GM21381 (cell line): Measurements from ENCODE around the gene EPPIN.

Source experiments
- ATAC-seq: cut with Tn5 transposase; IDR thresholded peaks from one replicate; pipeline ENCODE4 v1.9.1; 2021; ENCODE audit warnings: mild to moderate bottlenecking, moderate library complexity; ENCODE audit not compliant: unreplicated experiment

Gene EPPIN

DNA sequence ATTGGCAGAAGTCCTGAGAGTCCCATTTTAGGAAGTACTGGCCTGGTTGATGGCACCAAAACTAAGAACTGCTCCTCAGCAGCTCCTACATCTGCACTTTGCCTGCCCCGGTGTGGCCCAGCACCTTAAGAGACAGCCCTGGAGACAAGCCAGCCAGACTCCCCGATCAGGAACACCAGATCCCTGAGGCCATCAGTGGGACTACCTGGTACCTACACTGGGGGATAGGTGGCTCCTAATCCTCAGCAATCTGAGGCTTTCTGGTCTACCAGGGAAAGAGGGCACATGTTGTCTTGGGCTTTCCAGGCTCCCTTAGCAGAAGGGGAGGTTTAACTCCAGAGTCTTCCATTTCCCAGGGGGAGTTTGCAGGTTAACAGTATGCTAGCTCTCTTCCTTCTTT is 7.8 kb downstream of the EPPIN start, which contains the start of gene WFDC6:
Gene WFDC6, minus strand, starts transcription at position 101 of the 400 bp plus-strand sequence. Its CDS starts 75 bp downstream, at position 26.
- no peak for ATAC-seq

DNA sequence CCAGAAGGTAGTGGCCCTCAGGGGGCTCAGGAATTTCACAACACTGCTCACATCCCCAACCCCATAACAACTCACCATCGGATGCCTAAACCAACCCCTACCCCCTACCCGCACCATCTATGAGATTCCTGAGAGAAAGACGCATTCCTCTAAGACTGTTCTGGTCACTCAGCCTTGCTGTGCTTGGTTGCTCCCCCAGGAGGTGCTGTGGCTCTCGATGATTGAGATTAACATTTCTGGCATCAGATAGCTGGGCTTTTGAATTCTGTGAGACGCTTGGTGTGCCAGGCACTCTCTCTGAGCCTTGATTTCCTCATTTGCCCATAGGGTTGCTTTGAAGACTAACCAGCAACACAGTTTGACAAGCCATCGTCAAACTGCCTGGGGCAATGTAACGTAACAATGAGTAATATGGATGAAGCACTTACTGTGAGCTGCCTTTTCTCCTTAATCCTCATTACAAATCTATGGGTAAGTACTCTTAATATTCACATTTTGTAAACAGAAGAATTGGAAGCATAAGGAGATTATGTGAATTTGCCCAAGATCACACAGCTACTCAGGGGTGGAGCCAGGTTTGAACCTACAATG is 8.9 kb downstream of the EPPIN start:
- no peak for ATAC-seq

DNA sequence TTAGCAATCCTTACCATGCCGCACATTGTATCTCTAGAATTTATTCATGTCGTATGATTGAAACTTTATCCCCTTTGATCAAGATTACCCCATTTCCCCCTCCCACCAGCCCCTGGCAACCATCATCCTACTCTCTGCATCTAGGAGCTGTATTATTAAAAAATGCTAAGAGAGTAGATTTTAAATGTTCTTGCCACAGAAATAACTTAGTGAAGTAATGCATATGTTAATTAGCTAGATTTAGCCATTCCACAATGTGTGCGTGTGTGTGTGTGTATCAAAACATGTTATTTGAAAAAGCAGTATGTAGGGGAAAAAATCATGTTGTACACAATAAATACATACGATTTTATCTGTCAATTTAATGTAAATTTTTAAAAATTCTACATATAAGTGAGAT is 19.9 kb downstream of the EPPIN start:
- no peak for ATAC-seq

DNA sequence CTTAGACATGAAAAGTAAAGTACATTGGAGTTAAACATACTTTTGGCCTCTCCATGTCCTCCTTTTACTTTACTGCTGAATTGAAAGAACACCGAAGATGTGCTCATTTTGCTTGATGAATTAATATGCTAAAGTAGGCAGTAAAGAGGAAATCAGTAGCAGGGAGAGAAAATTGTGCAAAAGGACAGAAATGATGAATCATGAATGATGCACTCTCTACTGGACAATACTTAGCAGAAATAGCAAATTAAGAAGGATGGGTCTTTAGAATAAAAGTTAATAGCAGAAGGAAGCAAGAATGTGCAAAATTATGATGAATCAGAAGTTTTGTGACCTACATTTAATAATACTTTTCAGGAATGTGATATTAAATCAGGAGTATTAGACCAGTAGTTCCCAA is 23.4 kb downstream of the EPPIN start:
- no peak for ATAC-seq

DNA sequence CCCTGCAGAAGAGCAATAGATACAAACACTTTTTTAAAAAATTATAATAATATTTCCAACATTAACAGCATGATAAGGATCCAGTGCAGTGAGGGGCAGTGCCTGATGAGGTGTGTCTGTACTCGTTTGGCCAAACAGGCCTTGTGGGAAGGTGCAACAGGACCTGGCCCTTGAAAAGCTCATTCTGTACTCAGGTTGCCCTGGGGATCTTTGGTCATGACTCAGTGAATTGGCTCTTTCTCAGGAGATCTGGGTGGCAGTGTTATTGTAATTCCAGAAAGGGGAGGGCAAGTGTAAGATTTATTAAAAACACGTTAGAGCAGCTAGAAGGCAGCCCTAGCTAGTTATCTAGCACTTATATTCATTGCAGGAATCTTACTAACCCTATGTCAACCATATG is 28.9 kb downstream of the EPPIN start:
- no peak for ATAC-seq

DNA sequence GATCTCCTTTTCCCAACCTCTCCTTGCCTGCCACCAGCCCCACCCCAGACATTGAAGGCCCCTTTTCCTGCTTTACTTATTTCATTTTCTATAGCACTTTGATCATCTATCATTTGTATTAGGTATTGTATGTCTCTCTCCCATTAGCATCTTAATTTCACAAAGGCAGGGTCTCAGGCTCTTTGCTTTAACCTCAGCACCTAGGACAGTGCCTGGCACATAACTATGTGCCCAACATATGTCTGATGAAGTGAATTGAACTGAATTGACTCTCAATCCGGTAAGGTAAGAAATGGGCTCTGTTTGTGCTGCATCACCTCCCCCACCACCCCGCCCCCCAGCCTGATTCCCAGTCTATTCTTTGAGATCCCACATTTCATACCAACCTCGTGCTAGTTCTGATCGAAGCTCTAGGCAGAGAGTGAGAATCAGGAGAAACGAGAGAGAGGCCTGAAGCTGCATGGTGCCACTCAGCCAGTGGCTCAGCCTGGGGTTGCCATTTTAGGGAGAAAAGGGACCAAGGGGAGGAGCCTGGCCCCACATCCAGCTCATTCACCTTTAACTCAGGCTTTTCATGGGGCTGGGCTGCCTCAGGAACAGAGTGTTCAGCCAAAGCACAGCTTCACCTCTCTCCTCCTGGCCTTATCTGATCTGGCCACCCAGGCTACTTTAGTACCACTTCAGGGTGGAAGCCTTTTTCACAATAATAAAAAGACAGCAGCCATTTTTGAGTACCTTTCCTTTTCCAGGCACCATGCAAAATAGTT is 31.9 kb downstream of the EPPIN start, which contains the start of gene SPINT3:
Gene SPINT3, minus strand, starts transcription at position 476 of the 767 bp plus-strand sequence. Its CDS starts 14 bp downstream, at position 462.
- ATAC-seq, result no peak

DNA sequence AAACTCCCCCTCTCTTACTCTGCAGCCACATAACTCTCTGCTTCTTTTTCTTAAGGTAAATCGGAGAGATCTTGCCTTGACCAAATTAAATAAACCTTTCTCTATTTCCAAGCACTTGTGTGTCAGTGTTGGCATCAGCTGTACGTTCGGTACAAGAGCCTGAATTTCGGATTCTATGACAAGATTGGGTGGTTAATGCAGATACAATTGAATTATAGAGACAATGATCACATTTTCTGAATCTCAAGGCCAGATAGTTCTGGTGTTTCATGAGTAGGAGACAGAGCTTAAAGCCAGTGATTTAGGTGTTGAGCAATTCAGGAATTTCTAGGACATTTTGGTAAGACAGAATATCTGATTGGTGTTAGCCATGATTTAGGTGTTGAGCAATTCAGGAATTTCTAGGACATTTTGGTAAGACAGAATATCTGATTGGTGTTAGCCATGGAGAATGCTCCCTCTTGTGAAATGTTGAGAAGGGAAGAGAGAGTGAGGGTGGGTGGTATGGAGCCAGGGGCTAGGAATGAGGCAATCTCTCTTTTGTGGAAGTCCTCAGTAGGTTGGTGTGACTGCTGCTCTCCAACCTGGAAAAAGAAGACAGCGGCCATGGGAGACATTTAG is 36.8 kb downstream of the EPPIN start:
- ATAC-seq, result no peak

DNA sequence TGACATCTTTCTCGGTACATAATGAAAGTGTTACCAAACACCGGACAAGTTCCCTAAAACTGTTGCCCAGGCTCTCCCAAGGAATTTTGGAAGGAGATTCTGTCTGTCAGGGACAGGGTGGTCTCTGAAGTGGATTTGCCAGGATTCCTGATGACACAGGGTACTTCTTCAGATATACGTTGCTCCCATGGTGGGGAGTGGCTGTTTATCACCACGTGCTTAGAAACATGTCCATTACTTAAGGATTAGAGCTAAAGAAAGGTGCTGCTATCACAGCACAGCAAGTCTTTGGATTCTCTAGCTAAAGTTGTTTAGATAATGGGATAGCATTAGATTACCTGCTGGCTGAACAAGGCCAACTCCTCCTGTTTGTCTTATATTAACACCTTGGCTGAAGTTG is 38.1 kb downstream of the EPPIN start:
- no peak for ATAC-seq

DNA sequence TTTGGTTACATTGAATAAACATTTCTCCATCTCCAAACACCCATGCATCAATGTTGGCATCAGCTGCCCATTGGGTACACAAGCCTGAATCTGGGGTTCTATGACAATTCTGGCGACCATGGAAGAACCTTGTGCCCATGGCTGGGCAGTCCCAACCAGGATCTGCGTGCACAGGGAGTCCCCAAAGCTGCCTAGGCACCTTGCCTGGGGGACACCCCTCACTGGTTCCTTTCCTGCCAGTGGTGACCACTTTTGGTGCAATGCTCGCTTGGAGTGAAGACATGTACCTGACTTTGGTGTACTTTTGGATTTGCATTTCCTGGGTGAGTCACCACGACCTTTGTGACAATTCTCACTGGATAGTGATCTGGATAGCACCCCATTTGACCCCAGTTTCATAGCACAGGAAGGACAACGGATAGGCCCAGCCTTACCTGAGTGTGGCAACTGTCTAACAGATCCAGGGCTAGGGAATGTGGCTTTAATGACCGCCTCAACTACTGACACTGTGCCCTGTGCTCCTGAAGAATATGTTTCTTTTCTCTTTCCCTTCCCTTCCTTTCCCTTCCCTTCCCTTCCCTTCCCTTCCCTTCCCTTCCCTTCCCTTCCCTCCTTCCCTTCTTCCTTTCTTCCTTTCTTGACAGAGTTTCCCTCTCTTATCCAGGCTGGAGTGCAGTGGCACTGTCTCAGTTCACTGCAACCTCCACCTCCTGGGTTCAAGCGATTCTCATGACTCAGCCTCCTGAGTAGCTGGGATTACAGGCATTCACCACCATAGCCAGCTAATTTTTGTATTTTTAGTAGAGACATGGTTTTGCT is 38.9 kb downstream of the EPPIN start:
- ATAC-seq, result no peak

DNA sequence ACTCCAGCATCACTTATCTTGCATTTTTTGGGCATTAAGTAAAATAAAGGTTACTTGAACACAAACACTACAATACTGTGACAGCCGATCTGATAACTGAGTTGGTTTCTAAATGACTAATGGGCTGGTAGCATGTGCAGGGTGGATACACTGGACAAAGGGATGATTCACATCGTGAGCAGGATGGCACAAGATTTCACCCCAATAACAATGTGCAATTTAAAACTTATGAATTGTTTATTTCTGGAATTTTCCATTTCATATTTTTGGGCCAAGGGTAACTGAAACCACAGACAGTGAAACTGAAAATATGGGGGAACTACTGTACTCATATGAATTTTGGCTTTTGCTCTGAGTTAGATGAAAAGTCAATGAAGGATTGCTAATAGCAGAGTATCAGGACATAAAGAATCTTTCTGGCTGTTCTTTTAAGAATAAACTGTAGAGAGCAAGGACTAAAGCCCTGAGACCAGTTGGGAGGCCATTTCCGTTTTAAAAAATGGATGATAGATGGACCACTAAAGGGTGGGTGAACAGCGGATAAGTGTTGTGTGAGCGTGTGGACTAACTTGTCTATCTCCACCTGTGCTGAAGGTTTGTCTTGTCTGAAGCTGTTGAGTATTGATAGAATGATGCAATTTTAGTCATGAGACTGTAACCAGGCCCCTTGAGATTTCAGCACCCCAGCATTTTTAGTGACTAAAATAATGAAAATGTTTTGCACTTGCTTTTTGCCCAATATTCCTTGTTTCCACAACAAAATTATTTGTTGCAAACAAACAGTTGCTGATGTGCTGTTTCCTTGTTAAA is 40.0 kb downstream of the EPPIN start:
- no peak for ATAC-seq

DNA sequence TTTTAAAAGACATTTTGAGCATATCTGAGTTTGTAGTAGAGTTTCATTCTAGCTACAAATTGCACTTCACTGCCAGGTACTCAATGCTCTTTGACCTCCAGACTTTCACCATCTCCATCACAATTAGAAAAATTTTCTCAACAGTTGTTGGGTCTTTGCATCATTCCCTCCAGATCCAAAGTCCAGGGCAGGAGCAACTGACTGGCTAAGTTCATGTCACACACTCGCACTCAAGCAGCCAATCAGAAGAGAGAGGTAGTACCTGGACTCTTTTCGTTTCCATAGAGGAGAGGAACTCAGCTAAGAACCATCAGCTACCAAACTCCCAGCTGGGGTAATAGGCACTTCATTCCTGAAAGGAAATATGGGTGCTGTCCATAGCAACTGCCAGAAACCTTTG is 40.8 kb downstream of the EPPIN start:
- no peak for ATAC-seq

DNA sequence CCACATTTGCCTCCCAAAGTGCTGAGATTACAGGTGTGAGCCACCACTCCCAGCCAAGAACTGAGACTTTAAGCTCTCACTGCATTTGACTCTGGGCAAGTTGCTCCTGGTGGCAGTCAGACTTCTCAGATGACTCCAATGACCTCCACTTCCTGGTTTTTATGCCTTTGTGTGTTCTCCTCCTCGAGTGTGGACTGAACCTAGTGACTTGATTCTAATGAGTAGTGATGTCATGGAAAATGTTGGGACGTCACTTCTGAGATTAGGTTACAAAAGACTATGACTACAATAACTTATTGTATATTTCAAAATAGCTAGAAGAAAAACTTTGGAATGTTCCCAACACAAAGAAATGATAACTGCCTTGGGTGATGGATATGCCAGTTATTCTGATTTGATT is 43.8 kb downstream of the EPPIN start:
- ATAC-seq, result no peak

DNA sequence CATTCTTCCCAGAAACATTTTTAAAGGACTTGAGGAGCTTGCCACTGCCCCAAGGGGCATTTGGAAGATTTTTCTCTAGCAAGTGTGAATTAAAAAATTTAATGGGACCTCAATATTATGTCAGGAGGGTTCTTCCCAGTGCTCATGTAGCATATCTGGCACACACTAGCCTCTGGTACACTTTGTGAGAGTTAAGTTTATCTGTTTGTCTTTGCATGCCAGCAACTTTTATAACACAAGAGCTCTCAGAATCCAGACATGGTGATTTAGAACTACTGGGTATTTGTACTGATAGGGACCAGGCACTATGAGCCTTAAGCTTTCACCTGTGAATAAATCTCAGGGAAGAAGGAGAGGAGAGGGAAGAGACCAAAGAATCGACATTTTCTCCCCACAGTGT is 44.6 kb downstream of the EPPIN start:
- ATAC-seq, result no peak

DNA sequence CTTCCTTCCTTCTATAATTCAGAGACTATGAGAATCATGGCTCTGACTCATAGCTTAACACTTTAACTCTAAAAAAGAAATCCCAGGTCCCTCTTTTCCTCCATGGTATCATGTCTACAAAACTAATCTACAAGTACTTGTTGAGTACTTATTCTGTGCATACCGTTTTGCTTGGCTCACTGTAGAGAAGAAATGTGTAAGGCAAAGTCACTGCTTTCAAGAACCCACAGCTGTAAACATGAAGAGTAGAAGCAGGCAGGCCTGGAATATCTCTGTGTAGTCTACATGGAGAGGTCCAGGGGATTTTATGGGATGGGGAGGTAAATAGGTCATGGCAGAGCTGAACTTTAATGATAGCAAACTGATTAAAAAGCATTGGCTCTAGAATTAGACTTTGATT is 45.6 kb downstream of the EPPIN start:
- ATAC-seq, result no peak

DNA sequence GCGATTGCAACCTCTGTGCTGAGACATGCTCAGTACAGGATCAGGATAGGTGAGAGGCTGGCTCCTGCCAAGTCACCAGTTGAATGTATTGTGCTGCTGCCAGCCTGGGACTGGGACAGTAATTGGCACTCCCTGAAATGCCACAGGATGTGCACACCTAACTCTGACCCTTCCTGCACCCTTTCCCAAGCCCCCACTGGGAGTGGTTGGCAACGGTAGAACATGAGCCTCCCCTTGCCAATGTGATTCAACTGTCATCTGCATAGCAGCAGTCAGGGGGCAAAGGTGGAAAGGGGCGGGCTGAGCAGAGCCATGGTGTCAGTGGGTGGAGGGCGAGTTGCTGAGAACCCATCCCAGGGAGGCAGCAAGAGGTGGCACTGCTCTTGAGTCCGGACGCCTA is 47.2 kb downstream of the EPPIN start:
- ATAC-seq, result no peak

DNA sequence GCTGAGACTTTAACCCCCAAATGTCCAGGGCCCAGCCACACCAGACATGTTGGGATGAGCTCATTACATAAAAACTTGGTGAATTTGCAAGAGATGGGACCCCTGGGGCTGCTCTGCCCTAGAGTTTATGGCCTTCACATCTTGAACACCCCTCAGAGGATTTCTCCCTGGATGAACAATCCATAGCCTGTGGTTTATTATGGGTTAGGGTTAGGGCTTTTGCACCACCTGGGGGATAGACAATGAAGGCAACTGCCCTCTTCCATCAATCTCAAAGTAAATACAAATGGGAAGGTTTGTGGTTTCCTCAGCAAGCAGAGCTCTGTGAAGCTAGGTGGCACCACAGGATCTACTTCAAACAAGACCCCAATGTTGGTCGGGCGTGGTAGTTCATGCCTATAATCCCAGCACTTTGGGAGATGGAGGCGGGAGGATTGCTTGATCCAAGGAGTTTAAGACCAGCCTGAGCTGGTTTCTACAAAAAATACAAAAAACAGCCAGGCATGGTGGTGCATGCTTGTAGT is 49.2 kb downstream of the EPPIN start:
- no peak for ATAC-seq

DNA sequence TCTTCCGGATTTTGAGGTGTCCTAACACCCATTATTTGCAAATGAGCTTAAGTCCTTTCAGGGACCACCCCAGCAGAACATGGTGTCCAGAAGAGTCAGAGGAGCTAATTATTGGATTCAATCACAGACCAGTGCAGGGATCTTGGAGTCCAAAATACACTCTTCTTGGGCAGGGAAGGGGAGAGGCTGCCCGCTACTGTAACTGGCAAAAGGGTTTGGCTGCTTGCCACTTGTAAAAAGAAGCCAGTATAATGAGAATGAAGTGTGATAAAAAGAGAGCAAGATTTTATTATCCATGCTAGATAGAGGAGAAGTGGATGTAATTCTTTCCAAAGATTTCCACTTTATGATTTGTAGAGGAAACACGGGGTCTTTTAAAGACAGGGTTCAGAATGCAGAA is 51.0 kb downstream of the EPPIN start:
- ATAC-seq, result no peak

DNA sequence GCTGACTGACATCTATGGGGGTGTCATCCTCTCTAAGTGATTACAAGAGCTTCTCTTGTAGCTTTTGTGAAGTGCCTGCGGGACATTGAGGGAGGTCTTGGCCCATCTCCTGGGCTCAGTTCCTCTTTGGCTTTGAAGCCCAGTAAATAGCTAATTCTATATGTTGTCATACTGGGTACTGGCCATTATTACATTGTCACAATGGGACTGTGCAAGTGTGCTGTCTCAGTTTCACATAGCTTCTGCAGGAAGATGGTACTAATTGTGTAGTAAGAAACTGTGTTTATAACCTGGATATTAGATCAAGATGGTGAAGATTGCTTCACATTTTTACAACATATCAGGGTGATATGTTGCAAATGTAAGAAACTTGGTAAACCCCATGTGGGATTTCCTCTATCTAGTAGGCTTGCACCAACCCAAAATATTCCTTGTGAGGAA is 51.7 kb downstream of the EPPIN start:
- no peak for ATAC-seq
